HCT116 (cell line): ENCODE measurements around the gene DRD2. TPM values are rescaled to one million over a fixed set of nuclear protein-coding genes. Genes with fewer than 3 reads are reported as not detected.

Experiments
- ATAC-seq: fragments of 200-7000 bp; cut with Tn5 transposase; 2 replicates; pipeline ENCODE4 v1.9.1; 2020; ENCODE audit warnings: mild to moderate bottlenecking, moderate library complexity
- BruUV-seq: library from RNA; stranded (reverse); fragments of 400-500 nt; replicated peaks from 2 replicates; lab custom pipeline; 2021; lab: Mats Ljungman, UMichigan
- CTCF ChIA-PET: fragments of 300-600 bp; sonication (Branson Sonifier 250); formaldehyde crosslinking; loops from one replicate; lab custom pipeline; 2021; ENCODE audit warnings: antibody characterized with exemption; lab: Charles Lee
- POLR2A ChIA-PET: fragments of 300-600, 350-600 bp; sonication (Branson Sonifier 250); formaldehyde crosslinking; loops from one replicate; lab custom pipeline; 2021; ENCODE audit warnings: antibody characterized with exemption; lab: Charles Lee
- RAD21 ChIA-PET, 2 experiments: fragments of 300-600 bp; sonication (Branson Sonifier 250); formaldehyde crosslinking; loops; one replicate each; lab custom pipeline; 2023; ENCODE audit warnings: low total read pairs in 2 of 2; ENCODE audit not compliant: uncharacterized antibody in 2 of 2, unreplicated experiment in 2 of 2, low non-redundant PET in 1 of 2; lab: Charles Lee
- DNase-seq: peaks from one replicate; pipeline ENCODE4 v3.0.0-alpha.2; 2010; ENCODE audit warnings: low read depth, low spot score
- H2AFZ ChIP-seq: fragments of 200-600 bp; shearing (Covaris generic), sonication (generic); 2 replicates; pipeline ENCODE4 v1.6.1; 2017; ENCODE audit warnings: low read depth, mixed run types, mixed read lengths, antibody characterized with exemption, low read length; ENCODE audit not compliant: poor library complexity, severe bottlenecking
- H3K27ac ChIP-seq: 2 replicates; pipeline ENCODE4 v1.5.1; 2012; ENCODE audit warnings: low read depth, low read length
- H3K27me3 ChIP-seq: fragments of 200-600 bp; sonication (generic); 2 replicates; pipeline ENCODE4 v1.6.1; 2016; ENCODE audit warnings: mixed run types, low read length, mixed read lengths; ENCODE audit not compliant: insufficient read depth
- H3K36me3 ChIP-seq, 2 experiments: fragments of 200-500 bp in 1 of 2; fragments of 200-600 bp in 1 of 2; sonication (Bioruptor generic) in 1 of 2; sonication (generic) in 1 of 2; 2 replicates each; pipeline versions ENCODE4 v1.5.1 to v1.6.1; 2014 to 2016; ENCODE audit warnings: low read length in 2 of 2, inconsistent platforms in 1 of 2, mixed read lengths in 1 of 2, mixed run types in 1 of 2; ENCODE audit not compliant: insufficient read depth in 2 of 2, control insufficient read depth in 1 of 2
- H3K4me1 ChIP-seq, 2 experiments: fragments of 200-600 bp in 1 of 2; sonication (generic) in 1 of 2; 2 replicates each; pipeline versions ENCODE4 v1.5.1 to v1.6.1; 2012 to 2017; ENCODE audit warnings: low read length in 2 of 2, inconsistent platforms in 1 of 2, mild to moderate bottlenecking in 1 of 2, mixed read lengths in 1 of 2, mixed run types in 1 of 2, moderate library complexity in 1 of 2; ENCODE audit not compliant: insufficient read depth in 2 of 2, control insufficient read depth in 1 of 2
- H3K4me2 ChIP-seq: fragments of 200-600 bp; sonication (generic); 2 replicates; pipeline ENCODE4 v1.6.1; 2017; ENCODE audit warnings: mixed run types, low read length, mixed read lengths
- H3K4me3 ChIP-seq, 2 experiments: fragments of 200-600 bp in 1 of 2; sonication (generic) in 1 of 2; replicated peaks in 1 of 2; 2 replicates each; pipeline ENCODE4 v1.5.1; 2011 to 2016; ENCODE audit warnings: low read length in 2 of 2, control low read depth in 1 of 2, low read depth in 1 of 2, mild to moderate bottlenecking in 1 of 2, mixed read lengths in 1 of 2, mixed run types in 1 of 2
- H3K79me2 ChIP-seq: fragments of 200-600 bp; sonication (generic); 2 replicates; pipeline ENCODE4 v1.6.1; 2017; ENCODE audit warnings: mild to moderate bottlenecking, mixed run types, low read length, moderate library complexity, mixed read lengths; ENCODE audit not compliant: insufficient read depth
- H3K9ac ChIP-seq: fragments of 200-600 bp; sonication (generic); 2 replicates; pipeline ENCODE4 v1.6.1; 2016; ENCODE audit warnings: low read length, mixed read lengths
- H3K9me2 ChIP-seq: fragments of 200-600 bp; sonication (generic), shearing (Covaris generic); 2 replicates; pipeline ENCODE4 v1.6.1; 2017; ENCODE audit warnings: mixed run types, mild to moderate bottlenecking, moderate library complexity; ENCODE audit not compliant: insufficient read depth
- H3K9me3 ChIP-seq, 2 experiments: fragments of 200-500 bp in 1 of 2; fragments of 200-600 bp in 1 of 2; sonication (Bioruptor generic) in 1 of 2; sonication (generic) in 1 of 2; 2 replicates each; pipeline ENCODE4 v1.6.1; 2014 to 2017; ENCODE audit warnings: low read length in 2 of 2, mixed read lengths in 2 of 2, inconsistent platforms in 1 of 2, low read depth in 1 of 2, mild to moderate bottlenecking in 1 of 2, mixed run types in 1 of 2, moderate library complexity in 1 of 2; ENCODE audit not compliant: control insufficient read depth in 1 of 2, insufficient read depth in 1 of 2
- H4K20me1 ChIP-seq: fragments of 200-600 bp; sonication (generic), shearing (Covaris generic); 2 replicates; pipeline ENCODE4 v1.6.1; 2017; ENCODE audit warnings: mixed run types, mild to moderate bottlenecking, moderate library complexity; ENCODE audit not compliant: insufficient read depth
- EGR1 ChIP-seq: IDR thresholded peaks from 2 replicates; pipeline ENCODE4 v1.6.1; 2012; ENCODE audit warnings: low read depth
- ELF1 ChIP-seq: IDR thresholded peaks from 2 replicates; pipeline ENCODE4 v1.6.1; 2012; ENCODE audit warnings: low read depth, borderline replicate concordance
- POLR2A ChIP-seq: IDR thresholded peaks from 2 replicates; pipeline ENCODE4 v1.7.0; 2011; ENCODE audit warnings: borderline replicate concordance; ENCODE audit not compliant: insufficient read depth, insufficient read length; ENCODE audit errors: extremely low read depth
- RAD21 ChIP-seq: IDR thresholded peaks from 2 replicates; pipeline ENCODE4 v1.6.1; 2012; ENCODE audit warnings: low read depth, mild to moderate bottlenecking
- SIN3A ChIP-seq: IDR thresholded peaks from 2 replicates; pipeline ENCODE4 v1.6.1; 2012; ENCODE audit warnings: low read depth
- SP1 ChIP-seq: IDR thresholded peaks from 2 replicates; pipeline ENCODE4 v1.6.1; 2012; ENCODE audit warnings: low read depth
- YY1 ChIP-seq: IDR thresholded peaks from 2 replicates; pipeline ENCODE4 v1.6.1; 2011; ENCODE audit warnings: low read length, low read depth, moderate library complexity, mild to moderate bottlenecking; ENCODE audit not compliant: insufficient replicate concordance; ENCODE audit errors: extremely low read depth
- ZFX ChIP-seq: fragments of 450-650 bp; IDR thresholded peaks from 2 replicates; pipeline ENCODE4 v1.6.1; 2017
- intact Hi-C: fragments of 100-400 bp; cut with micrococcal nuclease; formaldehyde crosslinking; loops from 2 replicates; pipeline ENCODE4 v1.10.0; 2022
- total RNA-seq: library from RNA; stranded (reverse); gene quantifications from one replicate; pipeline ENCODE4 v1.2.1, GENCODE V29; 2021; ENCODE audit not compliant: unreplicated experiment
- TF ChIP-seq, protein P1 (sequence below): IDR thresholded peaks from 2 replicates; pipeline ENCODE4 v1.6.1; 2012
- TF ChIP-seq, protein P2 (sequence below): IDR thresholded peaks from 2 replicates; pipeline ENCODE4 v1.6.1; 2012; ENCODE audit warnings: low read depth

DRD2 gene
- total RNA-seq, 1 experiment from 2014 or later: not detected

DNA sequence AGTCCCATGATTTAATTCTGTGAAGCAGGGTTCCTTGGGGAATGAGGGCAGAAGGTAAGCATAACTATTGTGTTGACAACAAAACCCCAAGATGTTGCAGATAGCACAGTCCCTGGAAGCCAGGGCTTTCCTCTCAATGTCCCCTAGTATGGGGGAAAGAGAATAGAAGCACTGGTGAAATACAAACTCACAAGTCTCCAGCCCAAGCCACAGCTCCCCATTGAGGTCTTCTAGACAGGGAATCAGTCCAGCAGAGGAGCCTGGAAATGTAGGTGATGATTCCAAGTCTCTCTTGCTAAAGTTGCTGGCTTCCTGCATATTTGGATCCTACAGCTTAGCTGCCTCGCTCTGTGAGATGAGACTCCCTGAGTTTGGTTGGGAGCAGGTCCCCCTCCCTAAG is 31.7 kb upstream of the DRD2 start:
- H3K9me3 ChIP-seq: no peaks in the 10 kb centered on the region
- no peaks in the 10 kb centered on the region for H3K36me3 ChIP-seq
- H4K20me1 ChIP-seq: no peaks in the 10 kb centered on the region
- H3K79me2 ChIP-seq: no peaks in the 10 kb centered on the region
- no peak overlapping the region for H3K4me2 ChIP-seq
- peaks cover 53% of the 10 kb centered on the region for H3K27me3 ChIP-seq
- H3K9me2 ChIP-seq: no peaks in the 10 kb centered on the region
- H3K4me1 ChIP-seq: peaks cover 0 to 4% of the 10 kb centered on the region in 2 experiments; a peak in 1 of 4 replicates
- TF ChIP-seq YY1 (no peak), RAD21 (no peak), POLR2A (no peak), SIN3A (no peak), ZFX (no peak), SP1 (no peak), ELF1 (no peak), EGR1 (no peak)
- TF ChIP-seq, all 23 proteins: peak for 0
- intact Hi-C loops: no loop called here
- POLR2A ChIA-PET: no interaction called here
- BruUV-seq: no TSS peak
- H3K4me3 ChIP-seq: no peak overlapping the region
- no peak overlapping the region for H3K9ac ChIP-seq
- ATAC-seq: no peak
- no peak overlapping the region for H3K27ac ChIP-seq
- RAD21 ChIA-PET: no interaction called here
- CTCF ChIA-PET: no interaction called here
- no peak overlapping the region for H2AFZ ChIP-seq
- DNase-seq: no peak

DNA sequence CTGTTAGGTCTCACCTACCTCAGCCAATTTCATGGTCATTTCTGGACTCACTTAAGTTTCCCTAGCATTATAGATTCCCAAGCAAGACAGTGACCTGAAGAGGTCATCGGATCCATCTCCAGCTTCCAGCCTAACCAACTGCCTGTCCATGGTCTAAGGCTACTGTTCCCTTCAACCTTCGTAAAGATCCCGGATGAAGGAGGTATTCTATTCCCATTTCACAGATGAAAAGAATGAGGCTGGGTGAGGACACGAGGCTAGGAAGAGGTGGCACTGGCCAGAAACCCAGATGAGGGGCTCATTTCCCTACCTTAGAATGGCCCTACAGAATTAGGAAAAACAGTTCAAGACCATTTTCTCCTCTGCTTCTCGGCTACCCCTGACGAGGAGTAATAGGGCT is 31.3 kb upstream of the DRD2 start:
- Histone ChIP-seq H3K36me3 (no peaks in the 10 kb centered on the region), H3K79me2 (no peaks in the 10 kb centered on the region), H4K20me1 (no peaks in the 10 kb centered on the region), H3K9ac (no peak overlapping the region), H3K27ac (no peak overlapping the region), H2AFZ (no peak overlapping the region), H3K9me3 (no peaks in the 10 kb centered on the region), H3K9me2 (no peaks in the 10 kb centered on the region), H3K27me3 (peaks cover 54% of the 10 kb centered on the region), H3K4me2 (no peak overlapping the region), H3K4me3 (no peak overlapping the region), H3K4me1 (peaks cover 0 to 4% of the 10 kb centered on the region in 2 experiments; a peak in 1 of 4 replicates)
- no TSS peak for BruUV-seq
- intact Hi-C loops: no loop called here
- ATAC-seq (no peak), DNase-seq (no peak)
- RAD21 ChIA-PET: no interaction called here
- CTCF ChIA-PET: no interaction called here
- POLR2A ChIA-PET: no interaction called here
- no peak for TF ChIP-seq RAD21
- TF ChIP-seq, protein P1, sequence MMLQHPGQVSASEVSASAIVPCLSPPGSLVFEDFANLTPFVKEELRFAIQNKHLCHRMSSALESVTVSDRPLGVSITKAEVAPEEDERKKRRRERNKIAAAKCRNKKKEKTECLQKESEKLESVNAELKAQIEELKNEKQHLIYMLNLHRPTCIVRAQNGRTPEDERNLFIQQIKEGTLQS: no peak
- no peak for TF ChIP-seq EGR1
- TF ChIP-seq, protein P2, sequence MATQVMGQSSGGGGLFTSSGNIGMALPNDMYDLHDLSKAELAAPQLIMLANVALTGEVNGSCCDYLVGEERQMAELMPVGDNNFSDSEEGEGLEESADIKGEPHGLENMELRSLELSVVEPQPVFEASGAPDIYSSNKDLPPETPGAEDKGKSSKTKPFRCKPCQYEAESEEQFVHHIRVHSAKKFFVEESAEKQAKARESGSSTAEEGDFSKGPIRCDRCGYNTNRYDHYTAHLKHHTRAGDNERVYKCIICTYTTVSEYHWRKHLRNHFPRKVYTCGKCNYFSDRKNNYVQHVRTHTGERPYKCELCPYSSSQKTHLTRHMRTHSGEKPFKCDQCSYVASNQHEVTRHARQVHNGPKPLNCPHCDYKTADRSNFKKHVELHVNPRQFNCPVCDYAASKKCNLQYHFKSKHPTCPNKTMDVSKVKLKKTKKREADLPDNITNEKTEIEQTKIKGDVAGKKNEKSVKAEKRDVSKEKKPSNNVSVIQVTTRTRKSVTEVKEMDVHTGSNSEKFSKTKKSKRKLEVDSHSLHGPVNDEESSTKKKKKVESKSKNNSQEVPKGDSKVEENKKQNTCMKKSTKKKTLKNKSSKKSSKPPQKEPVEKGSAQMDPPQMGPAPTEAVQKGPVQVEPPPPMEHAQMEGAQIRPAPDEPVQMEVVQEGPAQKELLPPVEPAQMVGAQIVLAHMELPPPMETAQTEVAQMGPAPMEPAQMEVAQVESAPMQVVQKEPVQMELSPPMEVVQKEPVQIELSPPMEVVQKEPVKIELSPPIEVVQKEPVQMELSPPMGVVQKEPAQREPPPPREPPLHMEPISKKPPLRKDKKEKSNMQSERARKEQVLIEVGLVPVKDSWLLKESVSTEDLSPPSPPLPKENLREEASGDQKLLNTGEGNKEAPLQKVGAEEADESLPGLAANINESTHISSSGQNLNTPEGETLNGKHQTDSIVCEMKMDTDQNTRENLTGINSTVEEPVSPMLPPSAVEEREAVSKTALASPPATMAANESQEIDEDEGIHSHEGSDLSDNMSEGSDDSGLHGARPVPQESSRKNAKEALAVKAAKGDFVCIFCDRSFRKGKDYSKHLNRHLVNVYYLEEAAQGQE: no peak
